T-helper 1 cell (primary cell): ENCODE results near the gene DLG2.
"Not testable (repeated sequence)": the region's sequence is repeated elsewhere in the genome, so short reads cannot be mapped to it uniquely, and the experiment has no call there.

Experiments
- DNase-seq, 5 donors: peaks; one replicate each; pipeline ENCODE4 v3.0.0-alpha.2; 2012 to 2020
- total RNA-seq, 4 donors: gene quantifications; one replicate each; lab custom pipeline; 2026; lab: John Stamatoyannopoulos, UW

The DLG2 gene
- total RNA-seq, result 2.7 to 6.2 (median 4.4) reads per million in 4 donors

DNA sequence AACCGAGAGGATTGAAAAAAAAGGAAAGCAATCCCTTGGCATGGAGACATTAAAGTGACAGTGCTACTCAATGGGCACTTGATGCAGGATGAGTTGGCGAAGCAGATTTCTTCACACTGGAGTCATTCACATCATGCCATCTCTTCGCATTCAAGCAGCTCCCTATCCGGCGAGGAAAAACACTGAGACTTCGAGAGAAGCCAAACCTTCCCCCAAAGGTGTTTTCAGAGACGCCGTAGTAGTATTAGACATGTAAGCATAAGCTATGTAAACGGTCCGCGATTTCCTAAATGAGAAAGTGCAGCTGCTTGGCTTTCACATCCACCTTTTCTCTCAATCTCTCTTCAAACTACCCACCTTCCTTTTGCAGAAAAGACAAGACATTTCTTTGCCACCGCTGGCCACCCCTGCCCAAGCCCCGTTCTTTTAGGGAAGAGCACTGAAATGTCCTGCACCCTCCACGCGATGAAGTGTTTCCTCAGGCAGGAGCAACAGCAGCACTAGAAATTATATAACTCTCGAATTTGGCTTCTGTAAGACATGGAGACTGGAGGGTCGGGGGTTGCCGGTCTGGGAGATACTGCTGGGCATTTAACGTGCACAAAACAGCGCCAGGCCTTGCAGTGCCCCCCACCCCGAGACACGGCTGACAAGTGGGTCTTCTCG is at the start of gene DLG2:
DLG2 (minus strand) TSS at position 13 of the 666 bp plus-strand sequence.
- DNase-seq, result no peak

- DNase-seq, result peak in 1 of 5 donors; percentile 42
Observed at GRCh38 chr11:85673393-85673792, 46.2 kb upstream of the DLG2 start.

DNA sequence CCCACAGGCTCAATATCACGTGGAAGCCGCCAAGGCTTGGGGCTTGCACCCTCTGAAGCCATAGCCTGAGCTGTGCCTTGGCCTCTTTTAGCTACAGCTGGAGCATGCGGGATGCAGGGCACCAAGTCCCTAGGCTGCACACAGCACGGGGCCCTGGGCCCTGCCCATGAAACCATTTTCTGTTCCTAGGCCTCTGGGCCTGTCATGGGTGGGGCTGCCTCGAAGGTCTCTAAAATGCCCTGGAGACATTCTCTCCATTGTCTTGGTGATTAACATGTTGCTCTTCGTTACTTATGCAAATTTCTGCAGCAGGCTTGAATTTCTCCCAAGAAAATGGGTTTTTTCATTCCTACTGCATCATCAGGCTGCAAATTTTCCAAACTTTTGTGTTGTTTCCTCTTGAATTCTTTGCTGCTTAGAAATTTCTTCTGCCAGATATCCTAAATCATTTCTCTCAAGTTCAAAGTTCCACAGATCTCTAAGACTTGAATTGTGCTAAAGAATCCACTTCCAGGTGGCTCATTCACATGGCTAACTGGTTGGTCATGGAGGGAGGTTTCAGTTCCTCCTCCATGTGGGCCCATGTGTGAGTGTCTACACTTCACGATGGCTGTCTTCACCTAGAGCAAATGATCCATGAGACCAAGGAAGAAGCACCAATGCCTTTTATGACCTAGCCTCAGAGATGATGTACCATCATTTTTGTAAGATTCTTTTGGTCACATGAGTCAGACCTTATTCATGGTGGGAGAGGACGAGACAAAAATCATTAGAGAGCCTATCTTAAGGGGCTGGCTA is 45.2 kb upstream of the DLG2 start:
- no peak for DNase-seq

GRCh38 chr11:85670949-85671663 is 44.0 kb upstream of the DLG2 start:
- DNase-seq, result not testable (repeated sequence)

DNA sequence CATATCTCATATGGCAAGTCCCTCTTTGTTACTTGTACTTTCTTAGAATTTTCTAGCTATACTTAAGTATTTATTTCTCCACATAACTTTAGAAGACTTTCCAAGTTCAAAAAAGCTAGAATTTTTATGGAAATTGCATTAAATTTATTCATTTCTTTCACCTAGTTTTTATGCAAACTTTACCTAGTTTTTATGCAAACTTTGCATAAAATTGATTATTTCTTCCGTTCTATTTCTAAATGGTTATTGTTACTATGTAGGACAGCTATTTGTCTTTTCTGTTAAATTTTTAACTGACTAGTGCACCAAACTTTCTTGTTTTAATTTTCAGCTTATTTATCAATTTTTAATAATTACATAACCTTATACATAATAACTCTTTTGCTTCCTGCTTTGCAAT is 41.0 kb upstream of the DLG2 start:
- no peak for DNase-seq

GRCh38 chr11:85666687-85667086 is 39.5 kb upstream of the DLG2 start:
- DNase-seq, result no peak

DNA sequence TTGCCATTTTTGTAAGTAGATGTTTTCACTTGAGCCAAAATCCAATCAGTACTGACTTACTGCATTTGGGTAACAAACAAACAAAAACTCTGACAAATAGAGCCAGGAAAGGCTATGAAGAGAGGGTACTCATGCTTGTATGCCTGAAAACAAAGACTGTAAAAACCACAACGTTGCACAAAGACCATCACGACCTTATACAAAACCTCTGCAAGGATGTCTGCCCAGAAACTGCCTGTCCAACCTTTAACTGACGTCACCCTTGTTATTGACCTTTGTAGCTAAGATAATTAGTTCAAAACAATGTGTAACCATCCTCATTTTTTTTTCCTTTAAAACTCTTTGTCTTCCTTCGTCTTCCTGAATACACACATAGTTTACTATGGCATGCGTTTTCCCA is 38.6 kb upstream of the DLG2 start:
- DNase-seq, result no peak

GRCh38 chr11:85664615-85665481 is 37.7 kb upstream of the DLG2 start, which contains the start of gene CREBZF:
CREBZF (minus strand) TSS chr11:85665129; CDS start chr11:85664875, 254 bp downstream.
- peak; percentile 77 to 95 (median 88) for DNase-seq

GRCh38 chr11:85663753-85664614 is 36.8 kb upstream of the DLG2 start:
- peak; percentile 80 to 90 (median 88) for DNase-seq

DNA sequence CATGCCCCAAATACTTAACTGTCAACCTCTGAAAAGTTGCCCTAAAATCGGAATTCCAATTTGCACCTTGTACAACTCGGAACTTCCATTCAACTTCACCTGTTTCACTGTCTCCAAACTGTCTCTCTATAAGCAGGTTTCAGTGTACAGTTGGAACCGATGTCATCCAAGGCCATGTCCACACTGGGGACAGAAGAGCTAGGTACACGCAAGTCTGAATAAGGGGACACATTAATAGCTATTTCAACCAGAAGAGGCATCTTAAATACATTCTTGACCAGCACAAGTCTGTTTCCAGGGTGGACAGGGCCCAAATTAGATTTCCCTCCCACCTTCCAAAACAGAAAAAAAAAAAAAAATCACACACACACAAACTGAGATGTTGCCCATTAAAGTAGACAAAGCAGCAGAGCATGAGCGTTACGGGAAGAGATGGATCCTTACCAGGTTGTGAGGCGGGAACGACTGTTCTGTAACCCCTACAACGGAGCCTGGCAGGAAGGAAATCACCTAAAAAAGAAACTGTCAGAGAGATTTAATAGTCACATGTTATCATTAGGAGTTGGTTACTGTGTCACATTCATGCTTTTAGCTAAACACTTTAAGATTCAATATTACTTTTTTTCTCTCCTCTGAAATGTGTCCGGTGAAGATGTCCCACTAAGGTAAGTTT is 36.1 kb upstream of the DLG2 start:
- DNase-seq, result peak in 2 of 5 donors; percentile 7 to 36

DNA sequence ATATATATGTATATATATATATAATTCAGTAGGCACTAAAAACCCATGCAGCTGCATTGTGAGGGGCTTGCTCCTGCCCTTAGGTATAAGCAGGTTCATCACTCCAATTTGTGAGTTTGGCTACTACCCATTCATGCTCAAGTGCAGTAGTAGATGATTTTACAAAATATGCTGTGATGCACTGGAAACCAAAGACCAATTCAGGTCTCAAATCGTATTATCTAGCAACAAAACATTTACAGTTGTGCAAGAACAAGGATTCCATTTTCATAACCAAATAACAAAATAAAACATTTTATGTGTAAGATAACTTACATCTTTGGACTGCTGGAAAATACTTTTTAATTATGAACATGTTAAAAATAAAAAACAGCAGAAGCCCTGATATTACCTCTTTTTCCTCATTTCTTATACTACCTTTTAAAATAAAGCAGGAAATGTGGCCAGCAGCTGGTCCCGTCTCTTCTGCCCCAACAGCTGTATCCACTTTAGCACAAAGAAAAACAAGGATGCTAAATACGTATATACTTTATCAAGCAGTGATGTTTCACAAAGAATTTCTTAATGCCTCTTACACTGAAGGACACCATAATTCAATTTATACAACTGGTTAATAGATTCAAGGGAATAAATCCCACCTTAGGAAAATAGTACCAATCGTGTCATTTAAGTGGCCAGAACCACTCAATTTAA is 35.0 kb upstream of the DLG2 start:
- DNase-seq, result no peak

DNA sequence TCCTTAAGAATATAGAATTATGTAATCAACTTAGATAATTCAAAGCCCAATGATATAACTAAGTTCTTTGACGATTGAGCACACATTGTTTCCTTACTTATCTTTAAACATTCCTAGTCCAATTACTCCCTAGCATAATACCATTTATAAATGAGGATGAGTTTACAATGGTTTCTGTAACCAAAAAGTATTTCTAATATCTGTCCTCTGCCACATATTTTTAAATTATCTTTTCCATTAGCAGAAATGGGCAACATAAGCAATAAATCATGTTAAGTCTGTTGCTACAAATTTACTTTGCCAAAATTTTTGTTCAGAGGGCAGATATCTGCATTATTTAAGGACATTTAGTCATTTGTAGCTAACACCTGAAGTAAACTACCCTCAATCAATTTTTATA is 31.0 kb upstream of the DLG2 start:
- no peak for DNase-seq

GRCh38 chr11:85656777-85657176 is 29.6 kb upstream of the DLG2 start:
- DNase-seq, result no peak

GRCh38 chr11:85654343-85654742 is 27.2 kb upstream of the DLG2 start:
- DNase-seq, result not testable (repeated sequence)

DNA sequence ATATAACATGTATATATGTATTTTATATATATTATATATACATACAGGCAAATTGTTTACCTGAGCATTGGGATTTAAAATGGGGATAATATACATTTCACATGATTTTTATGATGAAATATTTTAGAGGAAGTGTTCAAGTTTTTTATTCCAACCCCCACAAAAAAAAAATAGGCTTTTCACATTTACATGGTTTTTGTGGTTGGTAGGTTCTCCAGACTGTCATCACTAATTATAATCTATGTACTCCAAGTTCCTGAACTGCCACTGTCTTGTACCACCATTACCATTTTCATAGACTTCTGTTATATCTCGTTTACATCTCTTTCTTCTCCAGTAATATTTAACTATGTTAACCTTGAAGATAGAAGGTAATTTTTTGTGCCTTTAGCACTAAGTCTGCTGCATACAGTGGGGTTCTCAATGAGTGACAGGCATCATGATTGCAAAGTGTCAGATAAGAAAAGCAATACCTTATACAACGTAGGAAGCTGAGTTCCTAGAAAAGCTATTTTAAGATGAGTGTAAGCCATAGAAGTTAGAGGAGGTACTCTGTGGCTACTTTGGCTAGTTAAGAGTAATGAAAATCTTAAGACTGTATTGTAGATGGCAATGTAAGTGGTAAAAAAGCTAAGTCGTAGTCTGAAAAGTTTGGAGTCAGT is 25.8 kb upstream of the DLG2 start:
- no peak for DNase-seq

GRCh38 chr11:85651118-85651517 is 24.0 kb upstream of the DLG2 start:
- no peak for DNase-seq

- DNase-seq, result peak; percentile 80 to 91 (median 86)
Observed at GRCh38 chr11:85647604-85648299, 20.6 kb upstream of the DLG2 start, which contains the start of gene TMEM126A. TMEM126A (plus strand) TSS chr11:85647967; CDS start chr11:85650256, 2,289 bp downstream.

DNA sequence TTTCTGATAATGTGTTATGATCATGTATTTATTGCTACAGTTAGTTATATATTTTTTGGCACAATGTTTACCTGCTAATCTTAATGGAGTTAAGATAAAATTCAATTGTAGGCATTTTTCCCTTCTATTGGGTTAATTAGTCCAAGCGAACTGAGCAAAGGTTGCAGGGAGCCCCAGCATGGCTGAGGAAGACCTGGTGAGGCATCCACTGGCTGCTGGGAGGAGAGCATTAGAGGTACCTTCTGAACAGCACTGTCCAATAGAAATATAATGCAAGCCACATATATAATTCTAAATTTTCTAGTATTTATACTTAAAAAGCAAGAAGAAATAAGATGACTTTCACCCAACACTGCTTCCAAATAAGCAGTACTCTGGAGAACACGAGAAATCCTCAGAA is 19.9 kb upstream of the DLG2 start:
- no peak for DNase-seq

DNA sequence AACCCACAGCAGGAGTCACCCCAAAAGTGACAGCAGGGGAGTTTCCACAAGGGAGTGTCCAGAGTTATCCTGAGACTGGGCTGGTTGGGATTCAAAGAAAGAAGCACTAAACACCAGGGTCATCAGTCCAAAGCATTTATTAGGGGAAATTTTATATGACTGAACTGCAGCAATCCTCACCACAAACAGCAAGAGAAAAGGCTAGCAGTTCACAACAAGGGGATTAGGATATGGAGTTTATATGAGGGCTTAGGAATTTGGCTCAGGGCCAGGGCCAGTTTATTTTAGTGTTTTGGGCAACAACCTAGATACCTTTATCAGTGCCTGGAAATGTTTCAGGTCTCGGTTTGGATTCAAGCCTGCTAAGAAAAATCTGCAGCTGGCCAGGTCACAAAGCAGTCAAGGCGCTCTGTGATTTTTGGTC is 16.1 kb upstream of the DLG2 start:
- no peak for DNase-seq
